Neural crest cell (in vitro differentiated cells): ENCODE results near the gene JARID2. TPM values are rescaled to one million over a fixed set of nuclear protein-coding genes. Genes with fewer than 3 reads are reported as not detected.

Experiments used
- DNase-seq: peaks from one replicate; pipeline ENCODE4 v3.0.0; 2021; ENCODE audit warnings: low read depth, mixed read lengths, low spot score
- H3K27ac Mint-ChIP-seq: one replicate; pipeline ENCODE4 v1.8.0; 2021; ENCODE audit warnings: mild to moderate bottlenecking, mixed read lengths; ENCODE audit not compliant: unreplicated experiment
- H3K27me3 Mint-ChIP-seq: 2 replicates; pipeline ENCODE4 v1.8.0; 2021; ENCODE audit warnings: low read depth, mild to moderate bottlenecking, mixed read lengths
- H3K36me3 Mint-ChIP-seq: 2 replicates; pipeline ENCODE4 v1.8.0; 2021; ENCODE audit warnings: low read depth, mild to moderate bottlenecking, mixed read lengths
- H3K4me1 Mint-ChIP-seq: 2 replicates; pipeline ENCODE4 v1.8.0; 2021; ENCODE audit warnings: mixed read lengths
- H3K4me3 Mint-ChIP-seq: one replicate; pipeline ENCODE4 v1.8.0; 2021; ENCODE audit warnings: mild to moderate bottlenecking, mixed read lengths
- H3K9me3 Mint-ChIP-seq: 2 replicates; pipeline ENCODE4 v1.8.0; 2021; ENCODE audit warnings: mixed read lengths
- CTCF ChIP-seq: fragments of 200-600 bp; sonication (generic); conservative IDR thresholded peaks from 2 replicates; pipeline ENCODE4 v1.5.0; 2021; ENCODE audit warnings: antibody characterized with exemption, mild to moderate bottlenecking
- total RNA-seq: library from RNA; stranded (reverse); gene quantifications from 2 replicates; pipeline ENCODE4 v1.2.1, GENCODE V29; 2021

Gene JARID2
- total RNA-seq, 1 donor from 2014 or later, result 33.9 TPM

- Mint-ChIP-seq H3K36me3 (no peaks in the 10 kb centered on the region), H3K27me3 (no peaks in the 10 kb centered on the region), H3K9me3 (peaks cover 6% of the 10 kb centered on the region), H3K4me1 (no peaks in the 10 kb centered on the region), H3K27ac (no peak overlapping the region), H3K4me3 (no peak overlapping the region)
- no peak for DNase-seq
- TF ChIP-seq CTCF, result no peak
These were observed 31.9 kb upstream of the JARID2 start for GRCh38 chr6:15213838-15214400.

GRCh38 chr6:15218401-15218800 lies 27.5 kb upstream of the JARID2 start:
- H3K4me3 Mint-ChIP-seq, result no peak overlapping the region

GRCh38 chr6:15220062-15220461 lies 25.8 kb upstream of the JARID2 start:
- Mint-ChIP-seq H3K36me3 (no peaks in the 10 kb centered on the region), H3K4me3 (no peak overlapping the region), H3K4me1 (peaks cover 10% of the 10 kb centered on the region), H3K27ac (no peak overlapping the region), H3K27me3 (no peaks in the 10 kb centered on the region), H3K9me3 (no peaks in the 10 kb centered on the region)
- DNase-seq, result no peak
- TF ChIP-seq CTCF, result no peak

More at GRCh38 chr6:15218401-15218800, 27.5 kb upstream of the JARID2 start:
- Mint-ChIP-seq H3K9me3 (no peaks in the 10 kb centered on the region), H3K4me1 (no peaks in the 10 kb centered on the region), H3K27ac (no peak overlapping the region), H3K36me3 (no peaks in the 10 kb centered on the region), H3K27me3 (no peaks in the 10 kb centered on the region)
- no peak for TF ChIP-seq CTCF
- DNase-seq, result no peak

GRCh38 chr6:15227827-15228318 lies 18.0 kb upstream of the JARID2 start:
- DNase-seq, result no peak
- Mint-ChIP-seq H3K27me3 (no peaks in the 10 kb centered on the region), H3K9me3 (no peaks in the 10 kb centered on the region), H3K4me3 (no peak overlapping the region), H3K4me1 (peaks cover 18% of the 10 kb centered on the region), H3K36me3 (no peaks in the 10 kb centered on the region), H3K27ac (no peak overlapping the region)
- TF ChIP-seq CTCF, result no peak

- Mint-ChIP-seq H3K9me3 (no peaks in the 10 kb centered on the region), H3K27me3 (no peaks in the 10 kb centered on the region), H3K27ac (no peak overlapping the region), H3K4me3 (no peak overlapping the region), H3K4me1 (peaks cover 9% of the 10 kb centered on the region), H3K36me3 (no peaks in the 10 kb centered on the region)
- no peak for TF ChIP-seq CTCF
- no peak for DNase-seq
These were observed 15.0 kb upstream of the JARID2 start for GRCh38 chr6:15230827-15231226.
